ENCODE data around the gene LRIG2. TPM values are rescaled to one million over a fixed set of nuclear protein-coding genes. Genes with fewer than 3 reads are reported as not detected.
A peak's percentile ranks its signal among the peaks of the same experiment; 100 is the strongest.

Gene LRIG2
- total and polyA plus RNA-seq, 9 of the 15 experiments (the other 6 are each of a cell fraction or from before 2014, with no cell fraction given): 1.8 to 28.1 (median 11.5) TPM

GRCh38 chr1:113073479-113073950, 517 bp downstream of the LRIG2 start (continued):
- TF ChIP-seq MNT (conservative IDR thresholded peaks at IDR 0.05) (peak in 1 of 2 experiments; percentile 48; a peak in 1 of 4 replicates), TOE1 (IDR thresholded peaks at IDR 0.05; ENCODE audit: borderline replicate concordance) (peak; percentile 52; the same call in 1 of the 2 replicates), TOE1 (CRISPR knock-in tag; IDR thresholded peaks at IDR 0.05; ENCODE audit: borderline replicate concordance, low read depth) (no peak), C11orf30 (IDR thresholded peaks at IDR 0.05; ENCODE audit: low read depth) (no peak), HOXB6 (CRISPR knock-in tag; IDR thresholded peaks at IDR 0.05; ENCODE audit: borderline replicate concordance) (no peak), FOXA3 (CRISPR knock-in tag; conservative IDR thresholded peaks at IDR 0.05 in 1 of 2, IDR thresholded peaks at IDR 0.05 in 1 of 2) (no peak), ARID4B (CRISPR knock-in tag; IDR thresholded peaks at IDR 0.05) (no peak), FOXK1 (CRISPR knock-in tag; IDR thresholded peaks at IDR 0.05; ENCODE audit: borderline replicate concordance) (peak; percentile 37; the same call in 1 of the 2 replicates), NFIC (IDR thresholded peaks at IDR 0.05) (no peak; the same call in 1 of the 2 replicates), LEF1 (IDR thresholded peaks at IDR 0.05) (no peak), MLLT1 (IDR thresholded peaks at IDR 0.05) (0 out of 4 replicates have a peak, but pooled peaks of 1 of the 2 experiments have one; percentile 41), PPARD (CRISPR knock-in tag; IDR thresholded peaks at IDR 0.05) (no peak), POLR2G (IDR thresholded peaks at IDR 0.05; ENCODE audit: low read depth, low read length) (peak; percentile 83), POLR3A (IDR thresholded peaks at IDR 0.05; ENCODE audit: borderline replicate concordance, extremely low read depth, insufficient read depth, insufficient read length) (no peak), ZNF507 (tag; conservative IDR thresholded peaks at IDR 0.05) (no peak), NCOA2 (IDR thresholded peaks at IDR 0.05; ENCODE audit: partially characterized antibody in 2 of 2) (no peak), HIVEP1 (CRISPR knock-in tag; IDR thresholded peaks at IDR 0.05) (0 out of 2 replicates have a peak, but pooled peaks have one; percentile 32), ETV5 (CRISPR knock-in tag; IDR thresholded peaks at IDR 0.05; ENCODE audit: low read depth) (no peak), NFE2 (IDR thresholded peaks at IDR 0.05; ENCODE audit: low read depth) (no peak), STAG1 (CRISPR knock-in tag; IDR thresholded peaks at IDR 0.05; ENCODE audit: borderline replicate concordance) (no peak; the same call in 1 of the 2 replicates), NR2C1 (IDR thresholded peaks at IDR 0.05) (0 out of 2 replicates have a peak, but pooled peaks have one; percentile 18), NR2C1 (tag; IDR thresholded peaks at IDR 0.05) (no peak)
